H9 (cell line): ENCODE results near the gene TFIP11. TPM values are rescaled to one million over a fixed set of nuclear protein-coding genes. Genes with fewer than 3 reads are reported as not detected.

Experiments
- DNase-seq: peaks from one replicate; pipeline ENCODE4 v3.0.0-alpha.2; 2017
- H2AFZ ChIP-seq: one replicate; pipeline ENCODE4 v1.6.1; 2013; ENCODE audit warnings: mild to moderate bottlenecking, low read length, control low read depth, moderate library complexity
- H2AK5ac ChIP-seq: 2 replicates; pipeline ENCODE4 v1.6.1; 2013; ENCODE audit warnings: low read length, control low read depth, mixed read lengths; ENCODE audit not compliant: insufficient read length
- H2BK120ac ChIP-seq: one replicate; pipeline ENCODE4 v1.6.1; 2013; ENCODE audit warnings: low read depth, mild to moderate bottlenecking, low read length, control low read depth, inconsistent platforms; ENCODE audit not compliant: poor library complexity, severe bottlenecking
- H2BK12ac ChIP-seq: 2 replicates; pipeline ENCODE4 v1.6.1; 2013; ENCODE audit warnings: low read length, control low read depth, mixed read lengths, low read depth; ENCODE audit not compliant: insufficient read length
- H2BK15ac ChIP-seq: 2 replicates; pipeline ENCODE4 v1.6.1; 2013; ENCODE audit warnings: low read depth, low read length, control low read depth
- H2BK20ac ChIP-seq: one replicate; pipeline ENCODE4 v1.6.1; 2013; ENCODE audit warnings: low read depth, mild to moderate bottlenecking, low read length, control low read depth, inconsistent platforms; ENCODE audit not compliant: poor library complexity, severe bottlenecking
- H2BK5ac ChIP-seq: 2 replicates; pipeline ENCODE4 v1.6.1; 2013; ENCODE audit warnings: low read length, control low read depth, mixed read lengths; ENCODE audit not compliant: insufficient read length
- H3K14ac ChIP-seq: 2 replicates; pipeline ENCODE4 v1.6.1; 2013; ENCODE audit warnings: low read length, control low read depth; ENCODE audit not compliant: insufficient read depth
- H3K18ac ChIP-seq: 2 replicates; pipeline ENCODE4 v1.6.1; 2013; ENCODE audit warnings: low read depth, mild to moderate bottlenecking, mixed read lengths, low read length, control low read depth; ENCODE audit not compliant: insufficient read length
- H3K23ac ChIP-seq: 2 replicates; pipeline ENCODE4 v1.6.1; 2013; ENCODE audit warnings: low read length, control low read depth, mixed read lengths, low read depth; ENCODE audit not compliant: insufficient read length
- H3K23me2 ChIP-seq: 2 replicates; pipeline ENCODE4 v1.6.1; 2013; ENCODE audit warnings: low read depth, mild to moderate bottlenecking, mixed read lengths, low read length, control low read depth; ENCODE audit not compliant: insufficient read length, poor library complexity, severe bottlenecking
- H3K27ac ChIP-seq: 2 replicates; pipeline ENCODE4 v1.5.1; 2013; ENCODE audit warnings: low read length, control low read depth, mixed read lengths, low read depth; ENCODE audit not compliant: insufficient read length
- H3K27me3 ChIP-seq: 2 replicates; pipeline ENCODE4 v1.6.1; 2013; ENCODE audit warnings: low read length, control low read depth, inconsistent platforms; ENCODE audit not compliant: insufficient read depth
- H3K4ac ChIP-seq: 2 replicates; pipeline ENCODE4 v1.6.1; 2013; ENCODE audit warnings: low read depth, mild to moderate bottlenecking, control low read depth, inconsistent platforms, low read length, moderate library complexity
- H3K4me1 ChIP-seq: 2 replicates; pipeline ENCODE4 v1.6.1; 2013; ENCODE audit warnings: low read length, control low read depth, inconsistent platforms; ENCODE audit not compliant: insufficient read depth
- H3K4me2 ChIP-seq: 2 replicates; pipeline ENCODE4 v1.6.1; 2013; ENCODE audit warnings: low read length, control low read depth, mixed read lengths; ENCODE audit not compliant: insufficient read length, insufficient read depth
- H3K56ac ChIP-seq: 2 replicates; pipeline ENCODE4 v1.6.1; 2013; ENCODE audit warnings: low read depth, mild to moderate bottlenecking, mixed read lengths, low read length, control low read depth; ENCODE audit not compliant: insufficient read length
- H3K79me1 ChIP-seq: 2 replicates; pipeline ENCODE4 v1.6.1; 2013; ENCODE audit warnings: low read depth, mild to moderate bottlenecking, moderate library complexity, low read length, control low read depth, inconsistent platforms; ENCODE audit not compliant: insufficient read depth, poor library complexity, severe bottlenecking
- H3K79me2 ChIP-seq: 2 replicates; pipeline ENCODE4 v1.6.1; 2013; ENCODE audit warnings: low read length, control low read depth, inconsistent platforms; ENCODE audit not compliant: insufficient read depth
- H3K9ac ChIP-seq: 2 replicates; pipeline ENCODE4 v1.6.1; 2013; ENCODE audit warnings: low read length, control low read depth, mixed read lengths; ENCODE audit not compliant: insufficient read length; ENCODE audit errors: extremely low read depth
- H3K9me3 ChIP-seq: one replicate; pipeline ENCODE4 v1.6.1; 2013; ENCODE audit warnings: low read depth, low read length, inconsistent platforms; ENCODE audit not compliant: control insufficient read depth
- H3T11ph ChIP-seq: one replicate; pipeline ENCODE4 v1.6.1; 2013; ENCODE audit warnings: mild to moderate bottlenecking, low read length, control low read depth, inconsistent platforms
- H4K20me1 ChIP-seq: one replicate; pipeline ENCODE4 v1.6.1; 2013; ENCODE audit not compliant: control insufficient read depth, insufficient read length, insufficient read depth
- H4K5ac ChIP-seq: 2 replicates; pipeline ENCODE4 v1.6.1; 2013; ENCODE audit warnings: low read depth, mild to moderate bottlenecking, mixed read lengths, low read length, control low read depth; ENCODE audit not compliant: insufficient read length
- H4K8ac ChIP-seq: replicated peaks from 2 replicates; pipeline ENCODE4 v1.6.1; 2013; ENCODE audit warnings: low read length, control low read depth, mixed read lengths, low read depth; ENCODE audit not compliant: insufficient read length
- H4K91ac ChIP-seq: 2 replicates; pipeline ENCODE4 v1.6.1; 2013; ENCODE audit warnings: low read depth, mild to moderate bottlenecking, moderate library complexity, mixed read lengths, low read length, control low read depth; ENCODE audit not compliant: insufficient read length
- H3K27ac Mint-ChIP-seq, 3 experiments: 2 replicates in 2 of 3; 3 replicates in 1 of 3; pipeline ENCODE4 v1.8.0; 2020 to 2021; ENCODE audit warnings: mixed read lengths in 3 of 3, mild to moderate bottlenecking in 1 of 3, moderate library complexity in 1 of 3
- H3K27me3 Mint-ChIP-seq: 2 replicates; pipeline ENCODE4 v1.8.0; 2021; ENCODE audit warnings: low read depth, mild to moderate bottlenecking, moderate library complexity, mixed read lengths
- H3K36me3 Mint-ChIP-seq, 3 experiments: 2 replicates in 2 of 3; 3 replicates in 1 of 3; pipeline ENCODE4 v1.8.0; 2020 to 2021; ENCODE audit warnings: low read depth in 3 of 3, mixed read lengths in 3 of 3; ENCODE audit not compliant: insufficient read depth in 1 of 3
- H3K4me1 Mint-ChIP-seq, 2 experiments: 2 replicates each; pipeline ENCODE4 v1.8.0; 2020; ENCODE audit warnings: mixed read lengths in 2 of 2
- H3K4me3 Mint-ChIP-seq, 2 experiments: 2 replicates in 1 of 2; 3 replicates in 1 of 2; pipeline ENCODE4 v1.8.0; 2020 to 2021; ENCODE audit warnings: mild to moderate bottlenecking in 2 of 2, mixed read lengths in 2 of 2, moderate library complexity in 1 of 2
- H3K9me3 Mint-ChIP-seq, 2 experiments: 2 replicates in 1 of 2; 3 replicates in 1 of 2; pipeline ENCODE4 v1.8.0; 2020; ENCODE audit warnings: mild to moderate bottlenecking in 2 of 2, mixed read lengths in 2 of 2, moderate library complexity in 1 of 2
- WGBS: extraction: QIAGEN DNeasy Blood & Tissue Kit; methylation state at CpG from one replicate; pipeline ENCODE4 v1.1.7; 2013; ENCODE audit warnings: missing lambda C conversion rate, low lambda C conversion rate, mixed read lengths; ENCODE audit not compliant: insufficient read length; ENCODE audit errors: extremely low coverage; 5-methylcytosine and 5-hydroxymethylcytosine counted together
- total RNA-seq: library from RNA; stranded (reverse); gene quantifications from 2 replicates; pipeline ENCODE4 v1.2.1, GENCODE V29; 2021
- TF ChIP-seq, protein P1 (sequence below): fragments of 200-600 bp; sonication (generic); conservative IDR thresholded peaks from 3 replicates; pipeline ENCODE4 v1.8.0; 2021; ENCODE audit warnings: antibody characterized with exemption, mild to moderate bottlenecking

The TFIP11 gene
- total RNA-seq, 1 experiment from 2014 or later, result 36.4 TPM

DNA sequence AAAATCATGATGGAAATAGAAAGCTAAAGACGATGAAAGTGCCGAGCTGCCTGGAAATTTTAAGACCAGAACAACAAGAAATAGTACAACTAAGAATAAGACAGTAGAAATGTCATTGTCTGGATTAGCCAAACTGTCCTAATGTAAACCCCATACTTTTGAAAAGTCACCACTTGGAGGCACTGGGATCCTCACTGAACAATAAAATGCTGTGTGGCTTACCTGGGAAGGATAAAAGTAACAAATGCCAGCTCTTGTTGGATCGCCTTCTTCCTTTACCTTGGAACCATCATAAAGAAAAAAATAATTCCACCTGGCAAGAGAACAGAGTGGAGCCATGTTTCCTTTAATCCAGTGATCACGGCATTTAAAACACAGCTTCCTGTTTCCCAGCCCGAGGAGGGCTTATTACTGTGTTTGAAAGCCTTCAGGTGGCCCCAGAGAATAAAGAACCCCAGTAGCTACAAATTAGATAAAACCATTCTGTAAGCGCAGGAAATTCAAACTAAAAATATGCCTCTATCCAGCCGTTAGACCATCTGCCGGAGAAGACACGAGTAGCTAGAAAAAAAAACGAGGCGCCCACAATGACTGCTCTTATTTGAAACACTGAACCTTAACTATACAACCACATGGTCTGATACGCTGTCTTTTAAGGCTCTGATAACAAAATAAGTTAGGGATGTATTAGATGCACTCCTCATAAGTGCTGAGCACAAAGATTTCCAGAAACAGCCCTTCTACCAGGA lies 33.1 kb downstream of the TFIP11 start:
- H3K9ac ChIP-seq, result no peak overlapping the region
- H3K4ac ChIP-seq, result no peak overlapping the region
- TF ChIP-seq, protein P1, sequence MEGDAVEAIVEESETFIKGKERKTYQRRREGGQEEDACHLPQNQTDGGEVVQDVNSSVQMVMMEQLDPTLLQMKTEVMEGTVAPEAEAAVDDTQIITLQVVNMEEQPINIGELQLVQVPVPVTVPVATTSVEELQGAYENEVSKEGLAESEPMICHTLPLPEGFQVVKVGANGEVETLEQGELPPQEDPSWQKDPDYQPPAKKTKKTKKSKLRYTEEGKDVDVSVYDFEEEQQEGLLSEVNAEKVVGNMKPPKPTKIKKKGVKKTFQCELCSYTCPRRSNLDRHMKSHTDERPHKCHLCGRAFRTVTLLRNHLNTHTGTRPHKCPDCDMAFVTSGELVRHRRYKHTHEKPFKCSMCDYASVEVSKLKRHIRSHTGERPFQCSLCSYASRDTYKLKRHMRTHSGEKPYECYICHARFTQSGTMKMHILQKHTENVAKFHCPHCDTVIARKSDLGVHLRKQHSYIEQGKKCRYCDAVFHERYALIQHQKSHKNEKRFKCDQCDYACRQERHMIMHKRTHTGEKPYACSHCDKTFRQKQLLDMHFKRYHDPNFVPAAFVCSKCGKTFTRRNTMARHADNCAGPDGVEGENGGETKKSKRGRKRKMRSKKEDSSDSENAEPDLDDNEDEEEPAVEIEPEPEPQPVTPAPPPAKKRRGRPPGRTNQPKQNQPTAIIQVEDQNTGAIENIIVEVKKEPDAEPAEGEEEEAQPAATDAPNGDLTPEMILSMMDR, result no peak
- H3K4me1 ChIP-seq, result no peaks in the 10 kb centered on the region; the same call in 1 of the 2 replicates
- H3K79me1 ChIP-seq, result peaks cover 6% of the 10 kb centered on the region
- H3K27me3 ChIP-seq, result no peaks in the 10 kb centered on the region
- H2BK120ac ChIP-seq, result no peak overlapping the region
- H3T11ph ChIP-seq, result no peak overlapping the region
- no CpG with 5 or more reads among the region's 12 CpGs for WGBS
- Mint-ChIP-seq H3K9me3 (no peaks in the 10 kb centered on the region; a peak in 1 of 5 replicates), H3K36me3 (peaks cover 10 to 50% (median 38%) of the 10 kb centered on the region in 3 experiments; a peak in 6 of 7 replicates), H3K4me3 (peak overlapping the region in 1 of 2 experiments; percentile 54; a peak in 3 of 5 replicates), H3K4me1 (peaks cover 34% of the 10 kb centered on the region in 2 experiments), H3K27me3 (no peaks in the 10 kb centered on the region), H3K27ac (peak overlapping the region in 1 of 3 experiments; percentile 20; a peak in 1 of 7 replicates)
- no peak overlapping the region for H3K23ac ChIP-seq
- no peak overlapping the region for H4K5ac ChIP-seq
- no peak overlapping the region for H4K91ac ChIP-seq
- no peak overlapping the region for H4K8ac ChIP-seq
- no peak for DNase-seq
- no peak overlapping the region for H3K56ac ChIP-seq
- no peak overlapping the region for H2BK15ac ChIP-seq
- no peak overlapping the region for H2AK5ac ChIP-seq
- H3K79me2 ChIP-seq, result peaks cover 3% of the 10 kb centered on the region; the same call in 1 of the 2 replicates
- H2BK12ac ChIP-seq, result no peak overlapping the region
- no peak overlapping the region for H3K18ac ChIP-seq
- no peaks in the 10 kb centered on the region for H3K9me3 ChIP-seq
- no peak overlapping the region for H2AFZ ChIP-seq
- no peaks in the 10 kb centered on the region for H4K20me1 ChIP-seq
- no peak overlapping the region for H3K27ac ChIP-seq
- no peaks in the 10 kb centered on the region for H3K23me2 ChIP-seq
- peak overlapping the region; percentile 13 for H3K4me2 ChIP-seq
- H3K14ac ChIP-seq, result no peak overlapping the region
- H2BK20ac ChIP-seq, result no peak overlapping the region
- H2BK5ac ChIP-seq, result no peak overlapping the region
